H1 (cell line): ENCODE results near the gene TP53I13. TPM values are rescaled to one million over a fixed set of nuclear protein-coding genes. Genes with fewer than 3 reads are reported as not detected.
A peak's percentile ranks its signal among the peaks of the same experiment; 100 is the strongest.

Experiments
- CTCF ChIA-PET: fragments of 300-600 bp; sonication (Branson Sonifier 250); formaldehyde crosslinking; loops from one replicate; lab custom pipeline; 2021; ENCODE audit not compliant: partially characterized antibody; lab: Charles Lee
- POLR2A ChIA-PET: fragments of 300-600 bp; sonication (Branson Sonifier 250); formaldehyde crosslinking; loops from one replicate; lab custom pipeline; 2021; ENCODE audit warnings: inconsistent platforms; ENCODE audit not compliant: partially characterized antibody; lab: Charles Lee
- DNase-seq, 2 experiments: peaks; one replicate each; pipeline versions ENCODE4 v3.0.0 to v3.0.0-alpha.2; 2010 to 2022; ENCODE audit warnings: low spot score in 2 of 2, low read depth in 1 of 2, mixed read lengths in 1 of 2
- FAIRE-seq: peaks from 2 replicates; lab custom pipeline; 2011; peaks lifted over from hg19 to GRCh38; lab: Jason Lieb, UNC
- H2AFZ ChIP-seq: 2 replicates; pipeline ENCODE4 v1.8.1; 2012; ENCODE audit warnings: low read length, inconsistent platforms
- H2AK5ac ChIP-seq: 2 replicates; pipeline ENCODE4 v1.6.1; 2013; ENCODE audit warnings: low read depth, low read length
- H2BK120ac ChIP-seq: replicated peaks from 2 replicates; pipeline ENCODE3; 2013; ENCODE audit warnings: low read depth, low read length, inconsistent platforms
- H2BK12ac ChIP-seq: 2 replicates; pipeline ENCODE4 v1.6.1; 2013; ENCODE audit warnings: low read depth, low read length
- H2BK15ac ChIP-seq: 2 replicates; pipeline ENCODE4 v1.6.1; 2013; ENCODE audit warnings: low read length
- H2BK20ac ChIP-seq: 2 replicates; pipeline ENCODE4 v1.6.1; 2013; ENCODE audit warnings: low read length
- H2BK5ac ChIP-seq: 2 replicates; pipeline ENCODE4 v1.6.1; 2013; ENCODE audit warnings: low read depth, low read length
- H3K14ac ChIP-seq: 2 replicates; pipeline ENCODE4 v1.6.1; 2013; ENCODE audit warnings: inconsistent platforms; ENCODE audit not compliant: insufficient read length
- H3K18ac ChIP-seq: 2 replicates; pipeline ENCODE4 v1.6.1; 2013; ENCODE audit warnings: low read length; ENCODE audit errors: extremely low read depth
- H3K23ac ChIP-seq: 2 replicates; pipeline ENCODE4 v1.6.1; 2013; ENCODE audit warnings: inconsistent platforms; ENCODE audit not compliant: insufficient read length
- H3K23me2 ChIP-seq: 2 replicates; pipeline ENCODE4 v1.6.1; 2013; ENCODE audit warnings: low read depth, low read length
- H3K27ac ChIP-seq: 2 replicates; pipeline ENCODE4 v1.6.1; 2011; ENCODE audit warnings: low read depth, low read length, inconsistent platforms
- H3K27me3 ChIP-seq, 4 experiments: replicated peaks in 1 of 4; 1 replicate in 1 of 4; 2 replicates in 3 of 4; pipeline versions ENCODE4 v1.6.1 to v1.8.1; 2011 to 2013; ENCODE audit warnings: low read length in 3 of 4, mild to moderate bottlenecking in 3 of 4, inconsistent platforms in 2 of 4, mixed read lengths in 2 of 4, moderate library complexity in 1 of 4; ENCODE audit not compliant: control insufficient read depth in 3 of 4, insufficient read depth in 3 of 4; ENCODE audit errors: extremely low read depth in 1 of 4
- H3K36me3 ChIP-seq, 4 experiments: 2 replicates each; pipeline versions ENCODE4 v1.6.1 to v1.8.1; 2011 to 2013; ENCODE audit warnings: mild to moderate bottlenecking in 4 of 4, low read length in 3 of 4, moderate library complexity in 2 of 4, control low read depth in 1 of 4, inconsistent platforms in 1 of 4; ENCODE audit not compliant: insufficient read depth in 4 of 4, control insufficient read depth in 2 of 4
- H3K4ac ChIP-seq: replicated peaks from 2 replicates; pipeline ENCODE3; 2013; ENCODE audit warnings: low read length, low read depth, mixed read lengths, inconsistent platforms; ENCODE audit not compliant: insufficient read length
- H3K4me1 ChIP-seq, 4 experiments: replicated peaks in 1 of 4; 1 replicate in 1 of 4; 2 replicates in 3 of 4; pipeline versions ENCODE4 v1.6.1 to v1.8.1; 2011 to 2013; ENCODE audit warnings: low read length in 3 of 4, inconsistent platforms in 2 of 4, mixed read lengths in 1 of 4; ENCODE audit not compliant: insufficient read depth in 4 of 4, control insufficient read depth in 3 of 4
- H3K4me2 ChIP-seq, 2 experiments: 2 replicates each; pipeline versions ENCODE4 v1.6.1 to v1.8.1; 2011 to 2013; ENCODE audit warnings: low read depth in 2 of 2, low read length in 2 of 2, control low read depth in 1 of 2, inconsistent platforms in 1 of 2, mild to moderate bottlenecking in 1 of 2; ENCODE audit not compliant: insufficient read depth in 1 of 2
- H3K4me3 ChIP-seq, 4 experiments: fragments of 200-600, 300-600 bp in 1 of 4; sonication (generic), shearing (Covaris generic), sonication (Bioruptor Twin) in 1 of 4; 2 replicates each; pipeline versions ENCODE4 v1.5.1 to v1.8.1; 2011 to 2016; ENCODE audit warnings: low read length in 4 of 4, low read depth in 3 of 4, control low read depth in 2 of 4, inconsistent platforms in 2 of 4, mild to moderate bottlenecking in 2 of 4, mixed read lengths in 1 of 4, moderate library complexity in 1 of 4; ENCODE audit not compliant: insufficient read depth in 2 of 4; ENCODE audit errors: extremely low read depth in 1 of 4
- H3K56ac ChIP-seq: replicated peaks from 2 replicates; pipeline ENCODE3; 2013; ENCODE audit warnings: low read depth, mild to moderate bottlenecking, mixed read lengths, low read length, inconsistent platforms; ENCODE audit not compliant: insufficient read length
- H3K79me1 ChIP-seq: 2 replicates; pipeline ENCODE4 v1.6.1; 2013; ENCODE audit warnings: low read depth, low read length, control low read depth
- H3K79me2 ChIP-seq, 2 experiments: 2 replicates each; pipeline versions ENCODE4 v1.6.1 to v1.8.1; 2012 to 2013; ENCODE audit warnings: low read length in 2 of 2, mild to moderate bottlenecking in 2 of 2, inconsistent platforms in 1 of 2; ENCODE audit not compliant: insufficient read depth in 2 of 2, control insufficient read depth in 1 of 2
- H3K9ac ChIP-seq, 4 experiments: replicated peaks in 1 of 4; 1 replicate in 1 of 4; 2 replicates in 3 of 4; pipeline versions ENCODE4 v1.6.1 to v1.8.1; 2011 to 2013; ENCODE audit warnings: low read depth in 3 of 4, low read length in 3 of 4, control low read depth in 2 of 4, mild to moderate bottlenecking in 2 of 4, moderate library complexity in 2 of 4, inconsistent platforms in 1 of 4; ENCODE audit errors: extremely low read depth in 1 of 4
- H3K9me3 ChIP-seq, 2 experiments: 2 replicates each; pipeline versions ENCODE4 v1.6.1 to v1.8.1; 2012 to 2013; ENCODE audit warnings: mild to moderate bottlenecking in 2 of 2, moderate library complexity in 2 of 2, control low read depth in 1 of 2, inconsistent platforms in 1 of 2, low read depth in 1 of 2, low read length in 1 of 2, mixed read lengths in 1 of 2; ENCODE audit not compliant: insufficient read depth in 2 of 2
- H4K20me1 ChIP-seq, 2 experiments: replicated peaks in 1 of 2; 2 replicates each; pipeline versions ENCODE3 to v1.8.1; 2011 to 2013; ENCODE audit warnings: inconsistent platforms in 2 of 2, low read length in 2 of 2, mild to moderate bottlenecking in 1 of 2; ENCODE audit not compliant: insufficient read depth in 2 of 2, control insufficient read depth in 1 of 2
- H4K5ac ChIP-seq: 2 replicates; pipeline ENCODE4 v1.6.1; 2013; ENCODE audit warnings: low read length, low read depth, mixed read lengths, inconsistent platforms; ENCODE audit not compliant: insufficient read length
- H4K8ac ChIP-seq: 2 replicates; pipeline ENCODE4 v1.8.0; 2013; ENCODE audit warnings: mild to moderate bottlenecking, moderate library complexity, low read length, inconsistent platforms; ENCODE audit not compliant: insufficient read depth; ENCODE audit errors: extremely low read depth
- H4K91ac ChIP-seq: replicated peaks from 2 replicates; pipeline ENCODE3; 2013; ENCODE audit warnings: low read length, mixed read lengths, inconsistent platforms; ENCODE audit not compliant: insufficient read length
- SIN3A ChIP-seq, 2 experiments: IDR thresholded peaks in 1 of 2; conservative IDR thresholded peaks in 1 of 2; 2 replicates each; pipeline ENCODE4 v1.6.1; 2011 to 2012; ENCODE audit warnings: low read length in 2 of 2, improper control_type of control experiment in 1 of 2, low read depth in 1 of 2, mild to moderate bottlenecking in 1 of 2
- SP2 ChIP-seq: IDR thresholded peaks from 2 replicates; pipeline ENCODE4 v1.6.1; 2012; ENCODE audit warnings: mild to moderate bottlenecking, low read length, inconsistent platforms
- WGBS, 2 experiments: shearing (Covaris generic) in 1 of 2; methylation state at CpG; one replicate each; pipeline versions ENCODE4 v1.1.6 to v1.1.7; 2013 to 2015; ENCODE audit warnings: low lambda C conversion rate in 2 of 2, mixed read lengths in 2 of 2, inconsistent platforms in 1 of 2, low coverage in 1 of 2, missing lambda C conversion rate in 1 of 2; ENCODE audit not compliant: insufficient replicate concordance in 2 of 2, insufficient coverage in 1 of 2, insufficient read length in 1 of 2; ENCODE audit errors: extremely low coverage in 1 of 2, missing lambda C conversion rate in 1 of 2; 5-methylcytosine and 5-hydroxymethylcytosine counted together
- polyA plus RNA-seq, 7 experiments: library from polyadenylated mRNA; depleted of rRNA in 3 of 7; stranded (reverse) in 5 of 7; unstranded in 2 of 7; fragments of >200 nt in 5 of 7; fragments of 200-250 nt in 2 of 7; gene quantifications; 1 replicate in 5 of 7; 2 replicates in 1 of 7; 4 replicates in 1 of 7; pipeline versions ENCODE4 v1.2.1 to v1.2.3, GENCODE V29; 2011 to 2013; ENCODE audit warnings: missing spikeins in 2 of 7, mixed read lengths in 2 of 7
- total RNA-seq: library from RNA; stranded (reverse); fragmentation: NEBNext Ultra II Directional; extraction: Animal tissue kit (Norgen Biotek cat#: 25700); gene quantifications from 2 replicates; pipeline ENCODE4 v1.2.1, GENCODE V29; 2021
- TF ChIP-seq, protein P1 (sequence below), 3 experiments: IDR thresholded peaks; 1 replicate in 2 of 3; 2 replicates in 1 of 3; pipeline versions ENCODE4 v1.5.1 to v1.6.1; 2011; ENCODE audit warnings: low read length in 3 of 3, mild to moderate bottlenecking in 3 of 3, inconsistent platforms in 2 of 3, low read depth in 1 of 3, moderate library complexity in 1 of 3; ENCODE audit not compliant: insufficient read depth in 1 of 3; ENCODE audit errors: control extremely low read depth in 1 of 3

Gene TP53I13
- total and polyA plus RNA-seq, 2 of the 8 experiments (the other 6 are each of a cell fraction or from before 2014, with no cell fraction given): 22.4 to 35.7 TPM

DNA sequence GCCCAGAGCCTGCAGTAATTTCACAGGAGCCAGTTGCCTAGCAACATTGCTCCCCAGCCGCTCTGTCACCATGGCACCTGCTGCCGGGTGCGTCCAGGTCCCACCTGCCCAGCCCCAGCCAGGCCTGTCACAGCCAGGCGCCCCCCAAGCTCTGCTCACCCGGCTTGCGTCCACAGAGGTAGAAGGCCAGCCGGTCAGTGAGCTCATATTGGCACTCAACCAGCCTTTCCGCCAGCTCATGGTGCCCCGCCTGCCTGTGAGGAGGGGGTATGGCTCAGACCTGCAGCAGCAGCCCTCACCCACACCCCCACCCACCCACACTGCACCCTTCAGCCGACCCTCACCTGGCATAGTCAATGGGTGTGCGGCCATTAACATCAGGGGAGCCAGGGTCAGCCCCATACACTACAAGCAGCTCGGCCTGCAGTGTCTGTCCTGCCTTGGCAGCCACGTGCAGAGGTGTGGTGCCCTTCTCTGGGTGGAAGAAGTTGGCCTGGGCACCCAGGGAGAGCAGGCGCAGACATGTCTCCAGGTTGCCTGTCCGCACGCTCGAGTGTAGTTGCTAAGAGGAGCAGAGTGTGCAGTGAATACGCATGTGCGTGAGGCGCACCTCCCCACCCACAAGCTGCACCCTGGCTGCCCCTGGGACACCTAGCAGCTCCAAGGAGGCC is 13.2 kb downstream of the TP53I13 start:
- ChIA-PET POLR2A (interaction anchor here (1.2 to 5.1 kb wide), 3 partner anchors 8 to 14 kb away, joined by 3 to 19 read pairs (median 4); partner anchors contain the start of gene ANKRD13B), CTCF (interaction anchor here (1.0 to 15.3 kb wide), 12 partner anchors 10 to 512 kb away, joined by 3 to 193 read pairs (median 5); partner anchors contain the start of genes ABHD15, ANKRD13B, CORO6 and TP53I13)
- Histone ChIP-seq H3K14ac (no peak overlapping the region), H3K9me3 (no peaks in the 10 kb centered on the region), H4K20me1 (peaks cover 3 to 21% of the 10 kb centered on the region in 2 experiments), H3K36me3 (peaks cover 4 to 15% (median 8%) of the 10 kb centered on the region in 4 experiments; a peak in 6 of 8 replicates), H3K79me2 (peaks cover 0 to 20% of the 10 kb centered on the region in 2 experiments; a peak in 2 of 4 replicates), H3K23me2 (no peaks in the 10 kb centered on the region), H3K4me1 (peaks cover 7 to 16% (median 11%) of the 10 kb centered on the region in 4 experiments; a peak in 6 of 7 replicates), H4K8ac (no peak overlapping the region), H3K79me1 (peaks cover 12% of the 10 kb centered on the region), H2BK20ac (no peak overlapping the region), H2AK5ac (no peak overlapping the region), H3K4ac (no peak overlapping the region), H3K9ac (no peak overlapping the region), H3K18ac (no peak overlapping the region), H3K4me2 (no peak overlapping the region), H3K4me3 (no peak overlapping the region), H4K91ac (no peak overlapping the region), H3K56ac (no peak overlapping the region), H2BK15ac (no peak overlapping the region), H2AFZ (no peak overlapping the region), H3K23ac (no peak overlapping the region), H2BK120ac (no peak overlapping the region), H2BK12ac (no peak overlapping the region), H4K5ac (no peak overlapping the region), H2BK5ac (0 out of 2 replicates have a peak overlapping the region, but pooled peaks have one; percentile 16), H3K27me3 (no peaks in the 10 kb centered on the region), H3K27ac (no peak overlapping the region)
- no peak for DNase-seq
- 95% methylated on average over 18 of the region's 20 CpGs; no CpG with 5 or more reads in 1 of the 2 experiments for WGBS, 2 experiments
- no peak for FAIRE-seq
- TF ChIP-seq, protein P1, sequence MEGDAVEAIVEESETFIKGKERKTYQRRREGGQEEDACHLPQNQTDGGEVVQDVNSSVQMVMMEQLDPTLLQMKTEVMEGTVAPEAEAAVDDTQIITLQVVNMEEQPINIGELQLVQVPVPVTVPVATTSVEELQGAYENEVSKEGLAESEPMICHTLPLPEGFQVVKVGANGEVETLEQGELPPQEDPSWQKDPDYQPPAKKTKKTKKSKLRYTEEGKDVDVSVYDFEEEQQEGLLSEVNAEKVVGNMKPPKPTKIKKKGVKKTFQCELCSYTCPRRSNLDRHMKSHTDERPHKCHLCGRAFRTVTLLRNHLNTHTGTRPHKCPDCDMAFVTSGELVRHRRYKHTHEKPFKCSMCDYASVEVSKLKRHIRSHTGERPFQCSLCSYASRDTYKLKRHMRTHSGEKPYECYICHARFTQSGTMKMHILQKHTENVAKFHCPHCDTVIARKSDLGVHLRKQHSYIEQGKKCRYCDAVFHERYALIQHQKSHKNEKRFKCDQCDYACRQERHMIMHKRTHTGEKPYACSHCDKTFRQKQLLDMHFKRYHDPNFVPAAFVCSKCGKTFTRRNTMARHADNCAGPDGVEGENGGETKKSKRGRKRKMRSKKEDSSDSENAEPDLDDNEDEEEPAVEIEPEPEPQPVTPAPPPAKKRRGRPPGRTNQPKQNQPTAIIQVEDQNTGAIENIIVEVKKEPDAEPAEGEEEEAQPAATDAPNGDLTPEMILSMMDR (IDR thresholded peaks at IDR 0.05; ENCODE audit: control extremely low read depth in 1 of 3, insufficient read depth in 1 of 3, low read depth in 1 of 3, low read length in 3 of 3): no peak
- TF ChIP-seq SP2 (no peak), SIN3A (conservative IDR thresholded peaks at IDR 0.05 in 1 of 2, IDR thresholded peaks at IDR 0.05 in 1 of 2; ENCODE audit: low read depth in 1 of 2, low read length in 2 of 2) (no peak)
